IgD-negative memory B cell (primary cell): ENCODE data around the gene HK3. TPM values are rescaled to one million over a fixed set of nuclear protein-coding genes. Genes with fewer than 3 reads are reported as not detected.
"Not testable (repeated sequence)": the region's sequence is repeated elsewhere in the genome, so short reads cannot be mapped to it uniquely, and the experiment has no call there.

Experiments
- H3K27ac Mint-ChIP-seq, 3 donors: one replicate each; pipeline ENCODE4 v1.8.0; 2020 to 2022; ENCODE audit warnings: mild to moderate bottlenecking in 3 of 3, mixed read lengths in 3 of 3, moderate library complexity in 1 of 3
- H3K27me3 Mint-ChIP-seq: one replicate; pipeline ENCODE4 v1.8.0; 2021; ENCODE audit warnings: mixed read lengths
- H3K36me3 Mint-ChIP-seq: one replicate; pipeline ENCODE4 v1.8.0; 2020; ENCODE audit warnings: mild to moderate bottlenecking, mixed read lengths
- H3K4me1 Mint-ChIP-seq, 3 donors: one replicate each; pipeline ENCODE4 v1.8.0; 2020 to 2022; ENCODE audit warnings: mixed read lengths in 3 of 3, mild to moderate bottlenecking in 1 of 3
- H3K4me3 Mint-ChIP-seq, 4 donors: one replicate each; pipeline ENCODE4 v1.8.0; 2020 to 2022; ENCODE audit warnings: mild to moderate bottlenecking in 4 of 4, mixed read lengths in 4 of 4, moderate library complexity in 3 of 4
- H3K9me3 Mint-ChIP-seq, 3 donors: one replicate each; pipeline ENCODE4 v1.8.0; 2020 to 2021; ENCODE audit warnings: mixed read lengths in 3 of 3, mild to moderate bottlenecking in 1 of 3
- polyA plus RNA-seq: library from polyadenylated mRNA; unstranded; fragments of 300-500 nt; fragmentation: Illumina TruSeq; gene quantifications from one replicate; pipeline ENCODE4 v1.2.3, GENCODE V29; 2021

Gene HK3
- polyA plus RNA-seq, 1 donor from 2014 or later = not detected

DNA sequence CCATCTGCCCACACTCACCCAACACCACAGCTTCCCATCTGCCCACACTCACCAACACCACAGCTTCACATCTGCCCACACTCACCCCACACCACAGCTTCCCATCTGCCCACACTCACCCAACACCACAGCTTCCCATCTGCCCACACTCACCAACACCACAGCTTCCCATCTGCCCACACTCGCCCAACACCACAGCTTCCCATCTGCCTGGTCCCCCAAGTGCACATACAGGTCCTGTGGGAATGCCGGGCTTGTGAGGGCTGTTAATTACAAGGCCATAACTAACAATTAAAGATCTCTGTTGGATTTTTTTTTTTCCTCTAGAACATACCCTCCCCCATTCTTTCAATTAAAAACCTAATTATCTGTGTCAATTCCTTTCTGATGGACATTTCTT lies 26.1 kb downstream of the HK3 start:
- Mint-ChIP-seq H3K27me3 (peaks cover 18% of the 10 kb centered on the region), H3K27ac (peak overlapping the region in 1 of 3 donors; percentile 10)
- not testable (repeated sequence) for H3K9me3 Mint-ChIP-seq, H3K4me1 Mint-ChIP-seq, H3K36me3 Mint-ChIP-seq, H3K4me3 Mint-ChIP-seq

DNA sequence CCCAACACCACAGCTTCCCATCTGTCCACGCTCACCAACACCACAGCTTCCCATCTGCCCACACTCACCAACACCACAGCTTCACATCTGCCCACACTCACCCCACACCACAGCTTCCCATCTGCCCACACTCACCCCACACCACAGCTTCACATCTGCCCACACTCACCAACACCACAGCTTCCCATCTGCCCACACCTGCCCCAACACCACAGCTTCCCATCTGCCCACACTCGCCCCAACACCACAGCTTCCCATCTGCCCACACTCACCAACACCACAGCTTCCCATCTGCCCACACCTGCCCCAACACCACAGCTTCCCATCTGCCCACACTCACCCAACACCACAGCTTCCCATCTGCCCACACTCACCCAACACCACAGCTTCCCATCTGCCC lies 26.6 kb downstream of the HK3 start:
- H3K27ac Mint-ChIP-seq, H3K9me3 Mint-ChIP-seq, H3K36me3 Mint-ChIP-seq, H3K4me1 Mint-ChIP-seq, H3K4me3 Mint-ChIP-seq: not testable (repeated sequence)
- peaks cover 18% of the 10 kb centered on the region for H3K27me3 Mint-ChIP-seq

DNA sequence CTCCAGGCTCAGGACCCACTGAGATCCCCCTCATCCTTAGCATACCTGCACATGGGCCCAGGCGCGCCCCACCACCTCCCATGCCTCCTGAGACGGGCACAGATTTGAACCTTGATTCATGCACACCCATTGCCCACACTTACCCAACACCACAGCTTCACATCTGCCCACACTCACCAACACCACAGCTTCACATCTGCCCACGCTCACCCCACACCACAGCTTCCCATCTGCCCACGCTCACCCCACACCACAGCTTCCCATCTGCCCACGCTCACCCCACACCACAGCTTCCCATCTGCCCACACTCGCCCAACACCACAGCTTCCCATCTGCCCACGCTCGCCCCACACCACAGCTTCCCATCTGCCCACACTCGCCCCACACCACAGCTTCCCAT lies 28.5 kb downstream of the HK3 start:
- not testable (repeated sequence) for H3K27ac Mint-ChIP-seq, H3K4me3 Mint-ChIP-seq, H3K36me3 Mint-ChIP-seq, H3K4me1 Mint-ChIP-seq, H3K9me3 Mint-ChIP-seq
- H3K27me3 Mint-ChIP-seq = peaks cover 15% of the 10 kb centered on the region

DNA sequence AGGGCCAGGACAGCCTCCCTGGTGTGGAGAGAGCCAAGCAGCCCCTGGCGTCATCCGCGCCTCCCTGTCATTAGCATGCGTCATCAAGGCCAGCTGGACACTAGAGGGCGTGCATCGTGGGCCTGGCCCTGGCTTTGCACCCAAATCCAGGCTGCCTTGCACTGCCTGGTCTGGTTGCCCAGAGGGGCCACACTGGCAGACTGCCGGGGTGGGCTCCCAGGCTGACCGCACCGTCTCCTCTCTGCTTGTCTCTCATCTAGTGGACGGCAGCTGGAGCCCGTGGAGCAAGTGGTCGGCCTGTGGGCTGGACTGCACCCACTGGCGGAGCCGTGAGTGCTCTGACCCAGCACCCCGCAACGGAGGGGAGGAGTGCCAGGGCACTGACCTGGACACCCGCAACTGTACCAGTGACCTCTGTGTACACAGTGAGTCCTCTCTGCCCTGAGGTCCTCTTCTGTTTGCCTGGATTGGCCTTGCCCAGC lies 29.0 kb downstream of the HK3 start:
- H3K4me1 Mint-ChIP-seq = peaks cover 0 to 1% (median 0%) of the 10 kb centered on the region in 3 donors
- H3K36me3 Mint-ChIP-seq = peaks cover 1% of the 10 kb centered on the region
- no peak overlapping the region for H3K27ac Mint-ChIP-seq

DNA sequence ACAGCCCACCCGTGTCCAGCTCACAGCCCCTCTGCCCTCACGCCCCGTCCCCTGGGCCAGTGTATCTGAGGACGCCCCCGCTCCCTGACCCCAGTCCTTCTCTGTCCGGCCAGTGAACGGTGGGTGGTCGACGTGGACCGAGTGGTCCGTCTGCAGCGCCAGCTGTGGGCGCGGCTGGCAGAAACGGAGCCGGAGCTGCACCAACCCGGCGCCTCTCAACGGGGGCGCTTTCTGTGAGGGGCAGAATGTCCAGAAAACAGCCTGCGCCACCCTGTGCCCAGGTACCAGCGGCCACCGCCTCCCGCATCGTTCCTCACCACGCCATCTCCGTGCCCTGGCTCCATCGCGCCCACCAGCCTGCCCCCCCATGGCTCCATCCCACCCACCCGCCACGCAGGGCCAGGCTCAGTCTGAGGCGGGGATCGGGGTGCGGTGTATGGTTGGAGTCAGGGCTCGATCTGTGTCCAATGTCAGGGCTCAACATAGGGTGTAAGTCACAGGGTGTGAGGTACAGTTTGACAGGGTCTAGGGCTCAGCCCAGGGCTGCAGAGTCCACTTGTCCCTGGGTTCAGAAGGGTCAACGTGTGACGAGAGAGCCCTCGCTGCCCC lies 29.5 kb downstream of the HK3 start:
- Mint-ChIP-seq H3K27ac (no peak overlapping the region), H3K9me3 (no peaks in the 10 kb centered on the region), H3K4me3 (no peak overlapping the region)

More for the DNA sequence above, 29.0 kb downstream of the HK3 start:
- peaks cover 12% of the 10 kb centered on the region for H3K27me3 Mint-ChIP-seq
- no peak overlapping the region for H3K4me3 Mint-ChIP-seq
- no peaks in the 10 kb centered on the region for H3K9me3 Mint-ChIP-seq

DNA sequence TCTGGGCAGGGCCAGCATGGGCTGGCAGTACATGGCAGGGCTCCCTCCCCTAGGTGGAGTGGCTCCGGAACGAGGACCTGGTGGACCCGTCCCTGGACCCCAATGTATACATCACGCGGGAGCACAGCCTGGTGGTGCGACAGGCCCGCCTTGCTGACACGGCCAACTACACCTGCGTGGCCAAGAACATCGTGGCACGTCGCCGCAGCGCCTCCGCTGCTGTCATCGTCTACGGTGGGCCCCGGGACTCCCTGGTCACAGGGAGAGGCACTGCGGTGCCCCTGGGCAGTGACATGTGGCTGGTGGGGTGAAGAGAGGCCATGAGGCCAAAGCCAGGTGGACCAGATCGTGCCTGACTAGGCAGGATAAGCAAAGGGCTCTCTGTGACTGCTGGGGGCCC lies 30.4 kb downstream of the HK3 start:
- H3K9me3 Mint-ChIP-seq = no peaks in the 10 kb centered on the region
- peaks cover 1% of the 10 kb centered on the region for H3K36me3 Mint-ChIP-seq
- no peak overlapping the region for H3K4me3 Mint-ChIP-seq
- peaks cover 17% of the 10 kb centered on the region for H3K27me3 Mint-ChIP-seq
- H3K4me1 Mint-ChIP-seq = peaks cover 0 to 1% (median 0%) of the 10 kb centered on the region in 3 donors
- H3K27ac Mint-ChIP-seq = no peak overlapping the region

More for the DNA sequence above, 29.5 kb downstream of the HK3 start:
- Mint-ChIP-seq H3K27me3 (peaks cover 9% of the 10 kb centered on the region), H3K36me3 (peaks cover 1% of the 10 kb centered on the region), H3K4me1 (peaks cover 0 to 1% (median 0%) of the 10 kb centered on the region in 3 donors)

DNA sequence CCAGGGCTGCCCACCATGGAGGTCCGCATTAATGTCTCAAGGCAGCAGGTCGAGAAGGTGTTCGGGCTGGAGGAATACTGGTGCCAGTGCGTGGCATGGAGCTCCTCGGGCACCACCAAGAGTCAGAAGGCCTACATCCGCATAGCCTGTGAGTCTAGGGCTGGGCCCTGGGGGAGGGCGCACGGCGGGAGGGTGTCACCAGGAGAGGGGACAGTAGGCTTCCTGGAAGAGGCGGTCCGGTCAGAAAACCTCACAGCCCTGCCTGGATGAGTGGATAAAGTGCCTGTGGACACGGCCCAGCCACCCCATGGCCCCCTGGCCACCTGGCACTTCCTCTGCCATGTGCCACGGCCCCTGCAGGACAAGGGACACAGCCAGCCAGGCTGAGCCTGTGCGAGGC lies 31.0 kb downstream of the HK3 start:
- no peaks in the 10 kb centered on the region for H3K36me3 Mint-ChIP-seq
- H3K27ac Mint-ChIP-seq = no peak overlapping the region
- no peaks in the 10 kb centered on the region for H3K9me3 Mint-ChIP-seq
- peaks cover 0 to 1% (median 0%) of the 10 kb centered on the region in 3 donors for H3K4me1 Mint-ChIP-seq
- no peak overlapping the region for H3K4me3 Mint-ChIP-seq
- peaks cover 20% of the 10 kb centered on the region for H3K27me3 Mint-ChIP-seq

DNA sequence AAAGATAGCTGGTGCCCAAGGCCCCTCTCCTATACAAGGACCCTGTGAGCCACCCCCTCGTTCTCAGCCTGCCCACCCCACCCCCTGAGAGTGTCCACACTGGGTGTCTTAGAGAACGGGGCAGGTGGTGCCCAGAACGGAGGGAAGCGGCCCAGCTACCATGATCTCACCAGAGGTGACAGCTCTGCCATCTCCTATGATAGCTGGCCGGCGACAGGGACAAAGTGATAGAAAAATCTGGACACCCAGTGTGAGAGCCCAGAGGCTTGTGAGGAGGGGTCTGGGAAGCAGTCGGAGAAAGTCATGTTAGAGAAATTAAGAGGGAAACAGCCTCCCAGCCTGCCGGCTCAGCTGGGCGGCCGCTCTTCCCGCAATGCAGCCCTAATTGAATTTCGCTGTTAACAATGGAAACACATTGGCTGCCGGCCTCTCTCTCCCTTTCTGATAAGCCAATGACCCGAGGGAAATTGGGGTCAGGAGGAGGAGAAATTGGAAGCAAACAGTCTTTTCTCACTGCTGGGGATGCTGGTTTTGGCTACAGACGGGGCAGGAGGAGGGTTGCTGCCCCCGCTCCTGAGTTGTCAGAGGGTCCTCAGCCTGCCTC lies 32.3 kb downstream of the HK3 start:
- H3K27me3 Mint-ChIP-seq = peaks cover 28% of the 10 kb centered on the region
- peaks cover 0 to 2% (median 1%) of the 10 kb centered on the region in 3 donors for H3K4me1 Mint-ChIP-seq
- no peaks in the 10 kb centered on the region for H3K9me3 Mint-ChIP-seq
- H3K4me3 Mint-ChIP-seq = peak overlapping the region in 1 of 4 donors; percentile 45
- no peak overlapping the region for H3K27ac Mint-ChIP-seq
- no peaks in the 10 kb centered on the region for H3K36me3 Mint-ChIP-seq

DNA sequence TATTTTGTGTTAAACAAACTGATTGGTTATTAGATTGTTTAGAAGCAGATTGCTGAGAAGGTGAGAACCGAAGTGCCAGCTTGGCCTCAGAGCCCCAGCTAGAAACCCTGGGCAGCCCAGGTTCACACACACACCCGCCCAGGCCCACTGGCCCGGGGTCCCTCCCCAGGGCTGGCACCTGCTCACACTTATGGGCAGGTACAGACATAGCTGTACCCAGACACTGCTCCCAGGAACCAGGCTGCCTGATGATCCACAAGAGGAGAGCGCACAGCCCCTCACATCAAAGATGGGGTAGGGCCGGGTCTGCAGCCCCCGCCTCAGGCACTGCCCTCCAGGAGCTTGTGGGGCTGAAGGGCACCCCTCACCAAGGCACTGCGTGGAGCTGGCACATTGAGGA lies 33.2 kb downstream of the HK3 start:
- H3K4me1 Mint-ChIP-seq = peaks cover 0 to 2% (median 1%) of the 10 kb centered on the region in 3 donors
- no peaks in the 10 kb centered on the region for H3K36me3 Mint-ChIP-seq
- no peak overlapping the region for H3K27ac Mint-ChIP-seq
- H3K4me3 Mint-ChIP-seq = no peak overlapping the region
- H3K27me3 Mint-ChIP-seq = peaks cover 31% of the 10 kb centered on the region
- no peaks in the 10 kb centered on the region for H3K9me3 Mint-ChIP-seq

DNA sequence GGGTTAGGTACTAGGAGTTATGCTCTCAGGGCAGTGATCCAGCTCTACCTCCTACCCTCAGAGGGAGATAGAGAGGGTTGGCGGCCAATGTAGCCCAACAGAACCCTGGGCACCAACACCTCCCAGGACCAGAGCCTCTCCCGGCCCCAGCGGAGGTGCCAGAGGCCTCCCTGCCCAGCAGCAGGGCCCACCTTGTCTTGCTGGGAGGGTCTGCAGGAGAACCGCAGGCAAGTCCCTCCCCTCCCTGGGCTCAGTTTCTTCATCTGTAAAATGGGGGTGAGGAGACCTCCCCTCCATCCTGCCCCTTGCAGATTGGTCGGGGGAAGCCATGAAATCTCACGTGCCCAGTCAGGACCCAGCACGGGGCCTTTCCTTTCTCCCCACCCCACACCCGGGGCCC lies 34.4 kb downstream of the HK3 start:
- no peaks in the 10 kb centered on the region for H3K9me3 Mint-ChIP-seq
- peaks cover 36% of the 10 kb centered on the region for H3K27me3 Mint-ChIP-seq
- H3K27ac Mint-ChIP-seq = no peak overlapping the region
- H3K4me1 Mint-ChIP-seq = peaks cover 0 to 2% (median 1%) of the 10 kb centered on the region in 3 donors
- no peaks in the 10 kb centered on the region for H3K36me3 Mint-ChIP-seq
- no peak overlapping the region for H3K4me3 Mint-ChIP-seq

DNA sequence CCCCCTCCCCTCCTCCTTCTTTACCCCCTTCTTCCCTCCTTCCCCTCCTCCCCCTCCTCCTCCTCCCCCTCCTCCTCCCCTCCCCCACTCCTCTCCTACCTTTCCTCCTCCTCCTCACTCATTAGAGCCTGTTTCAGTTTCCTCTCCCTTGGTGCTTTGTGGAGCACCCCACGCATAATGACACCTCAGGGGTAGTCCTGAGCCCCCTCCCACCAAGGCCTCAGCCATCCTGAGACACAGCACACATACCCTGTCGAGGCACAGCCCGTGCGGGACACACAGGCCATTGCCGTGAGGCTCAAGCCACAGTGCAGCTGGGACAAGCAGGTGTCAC lies 35.4 kb downstream of the HK3 start:
- Mint-ChIP-seq H3K4me3 (no peak overlapping the region), H3K36me3 (no peaks in the 10 kb centered on the region), H3K27ac (no peak overlapping the region), H3K4me1 (peaks cover 0 to 2% (median 1%) of the 10 kb centered on the region in 3 donors), H3K27me3 (peaks cover 36% of the 10 kb centered on the region), H3K9me3 (no peaks in the 10 kb centered on the region)

DNA sequence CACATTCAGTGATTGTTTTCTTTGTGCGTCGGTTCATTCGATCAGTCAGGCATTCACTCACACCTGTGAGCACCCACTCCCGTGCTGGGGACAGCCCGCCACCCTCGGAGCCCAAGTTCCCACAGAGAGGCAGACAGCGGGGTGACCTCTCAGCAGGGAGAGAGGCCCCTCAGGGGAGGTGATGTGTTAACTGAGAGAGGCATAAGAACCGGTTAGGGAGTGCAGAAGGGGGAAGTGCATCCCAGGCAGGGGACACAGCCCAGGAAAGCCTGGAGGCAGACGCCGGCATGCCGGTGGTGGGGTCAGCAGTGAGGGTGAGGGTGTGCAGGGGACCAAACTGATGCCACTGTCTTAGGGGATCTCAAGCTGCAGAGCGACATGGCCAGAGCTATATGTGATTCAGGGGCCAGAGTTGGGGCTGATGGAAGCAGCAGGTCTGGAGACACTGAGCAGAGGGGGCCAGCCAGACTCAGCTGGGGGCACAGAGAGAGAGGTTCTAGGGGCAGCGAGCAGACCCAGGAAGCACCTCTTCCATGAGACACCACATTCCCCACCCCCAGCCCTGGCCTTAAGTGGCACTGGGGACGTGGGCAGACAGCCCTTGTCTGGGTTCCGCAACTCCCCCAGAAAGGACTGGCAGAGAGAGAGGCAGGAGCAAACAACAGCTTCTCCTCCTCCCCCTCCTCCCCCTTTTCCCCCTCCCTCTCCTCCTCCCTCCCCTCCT lies 35.9 kb downstream of the HK3 start:
- Mint-ChIP-seq H3K4me1 (peaks cover 0 to 2% (median 1%) of the 10 kb centered on the region in 3 donors), H3K9me3 (peaks cover 0 to 4% (median 0%) of the 10 kb centered on the region in 3 donors), H3K4me3 (no peak overlapping the region), H3K36me3 (no peaks in the 10 kb centered on the region), H3K27ac (no peak overlapping the region), H3K27me3 (peaks cover 39% of the 10 kb centered on the region)

DNA sequence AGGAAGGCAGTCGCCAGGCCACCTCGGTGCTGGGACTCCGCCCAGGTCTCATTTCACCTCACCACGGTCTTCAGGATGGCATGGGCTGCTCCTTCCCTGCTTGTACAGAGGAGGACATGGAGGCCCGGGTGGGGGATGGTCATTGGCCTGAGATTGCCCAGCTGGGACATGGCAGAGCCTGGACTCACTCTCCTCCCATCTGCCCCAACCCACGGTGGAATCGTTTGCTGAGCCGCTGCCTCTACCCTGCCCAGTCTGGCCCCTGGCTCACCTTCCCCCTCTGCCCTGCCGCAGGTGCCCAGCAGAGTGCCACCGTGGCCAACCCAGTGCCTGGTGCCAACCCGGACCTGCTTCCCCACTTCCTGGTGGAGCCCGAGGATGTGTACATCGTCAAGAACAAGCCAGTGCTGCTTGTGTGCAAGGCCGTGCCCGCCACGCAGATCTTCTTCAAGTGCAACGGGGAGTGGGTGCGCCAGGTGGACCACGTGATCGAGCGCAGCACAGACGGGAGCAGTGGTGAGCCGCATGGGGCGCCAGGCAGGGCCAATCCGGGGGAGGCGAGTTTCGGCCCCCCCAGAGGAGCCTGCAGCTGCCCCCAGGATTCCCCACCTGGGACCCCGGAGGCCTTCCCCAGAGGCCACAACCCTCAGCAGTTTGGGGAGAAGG lies 36.7 kb downstream of the HK3 start:
- Mint-ChIP-seq H3K27me3 (peaks cover 40% of the 10 kb centered on the region), H3K36me3 (no peaks in the 10 kb centered on the region), H3K4me3 (no peak overlapping the region), H3K27ac (no peak overlapping the region), H3K4me1 (peaks cover 0 to 2% (median 1%) of the 10 kb centered on the region in 3 donors), H3K9me3 (peaks cover 0 to 6% (median 0%) of the 10 kb centered on the region in 3 donors)

DNA sequence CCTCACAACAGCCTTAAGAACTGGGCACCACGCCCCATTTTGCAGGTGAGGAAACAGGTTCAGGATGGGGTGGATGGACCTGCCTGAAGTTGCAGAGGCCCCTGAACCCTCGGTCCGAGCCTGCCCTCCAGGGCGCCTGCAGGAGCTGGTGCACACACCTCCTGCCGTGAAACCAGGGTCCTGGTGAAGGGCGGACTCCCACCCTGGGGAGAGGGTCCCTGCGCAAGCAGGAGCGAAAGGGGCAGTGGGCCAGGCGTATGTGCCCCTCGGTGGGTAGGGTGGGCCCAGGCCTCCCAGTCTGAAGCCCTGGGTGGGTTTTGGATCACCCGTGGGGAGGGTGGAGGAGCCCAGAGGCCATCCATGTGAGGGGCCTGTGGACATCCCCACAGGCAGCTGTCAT lies 37.9 kb downstream of the HK3 start:
- Mint-ChIP-seq H3K4me3 (no peak overlapping the region), H3K9me3 (peaks cover 0 to 6% (median 0%) of the 10 kb centered on the region in 3 donors), H3K36me3 (no peaks in the 10 kb centered on the region), H3K27ac (no peak overlapping the region), H3K4me1 (peaks cover 0 to 2% (median 0%) of the 10 kb centered on the region in 3 donors), H3K27me3 (peaks cover 41% of the 10 kb centered on the region)

DNA sequence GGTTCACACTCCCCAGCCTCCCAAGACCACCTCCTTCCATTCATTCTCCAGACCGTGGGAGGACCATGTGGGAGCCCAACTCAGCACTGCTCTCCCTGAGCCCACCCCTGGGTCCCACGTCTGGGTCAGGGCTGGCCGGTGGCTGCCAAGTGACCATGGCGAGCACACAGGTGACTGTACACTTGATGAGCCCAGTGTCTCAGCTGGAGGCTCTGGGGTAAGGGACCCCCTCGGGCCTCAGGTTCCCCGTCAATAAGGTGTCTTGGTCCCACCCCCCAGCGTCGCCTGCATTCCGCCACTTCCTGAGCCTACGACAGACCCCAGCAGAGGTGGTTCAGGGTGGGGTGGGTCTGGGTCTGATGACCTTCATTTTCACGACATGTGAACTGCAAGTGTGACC lies 38.8 kb downstream of the HK3 start:
- peaks cover 0 to 2% (median 0%) of the 10 kb centered on the region in 3 donors for H3K4me1 Mint-ChIP-seq
- peaks cover 39% of the 10 kb centered on the region for H3K27me3 Mint-ChIP-seq
- no peak overlapping the region for H3K4me3 Mint-ChIP-seq
- no peaks in the 10 kb centered on the region for H3K36me3 Mint-ChIP-seq
- H3K27ac Mint-ChIP-seq = no peak overlapping the region
- H3K9me3 Mint-ChIP-seq = peaks cover 0 to 6% (median 0%) of the 10 kb centered on the region in 3 donors
